ENCODE data around the gene CLIC6. TPM values are rescaled to one million over a fixed set of nuclear protein-coding genes. Genes with fewer than 3 reads are reported as not detected.

The CLIC6 gene
- total RNA-seq, 2 donors from 2014 or later, result 5.1 to 7.0 TPM

DNA sequence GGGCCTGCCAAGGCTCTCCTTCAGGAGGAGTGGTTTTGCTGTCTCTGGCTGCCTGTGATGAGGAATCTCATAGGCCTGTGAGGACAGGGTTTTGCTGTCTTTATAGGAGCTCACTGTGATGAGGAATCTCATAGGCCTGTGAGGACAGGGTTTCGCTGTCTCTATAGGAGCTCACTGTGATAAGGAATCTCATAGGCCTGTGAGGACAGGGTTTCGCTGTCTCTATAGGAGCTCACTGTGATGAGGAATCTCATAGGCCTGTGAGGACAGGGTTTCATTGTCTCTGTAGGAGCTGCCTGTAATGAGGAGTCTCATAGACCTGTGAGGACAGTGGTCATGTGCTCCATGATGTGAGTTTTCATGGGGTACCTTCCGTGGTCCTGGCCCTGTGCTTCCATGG, 29.0 kb downstream of the CLIC6 start:
- no peaks in the 10 kb centered on the region for H3K4me1 ChIP-seq

GRCh38 chr21:34698270-34699015, 29.6 kb downstream of the CLIC6 start:
- H3K36me3 ChIP-seq, result no peaks in the 10 kb centered on the region
- no peaks in the 10 kb centered on the region for H3K4me1 ChIP-seq
- no peak for TF ChIP-seq CTCF (IDR thresholded peaks at IDR 0.05)
- H3K27ac ChIP-seq, result no peak overlapping the region
- no peak for DNase-seq (ENCODE audit: low spot score)
- H3K27me3 ChIP-seq, result no peaks in the 10 kb centered on the region
- no peak overlapping the region for H3K4me3 ChIP-seq
- peaks cover 0 to 5% of the 10 kb centered on the region in 2 donors for H3K9me3 ChIP-seq

More for the DNA sequence above, 29.0 kb downstream of the CLIC6 start:
- no peak overlapping the region for H3K27ac ChIP-seq
- no peak overlapping the region for H3K4me3 ChIP-seq
- H3K36me3 ChIP-seq, result no peaks in the 10 kb centered on the region
- no peak for TF ChIP-seq CTCF (IDR thresholded peaks at IDR 0.05)
- no peaks in the 10 kb centered on the region for H3K27me3 ChIP-seq
- peaks cover 0 to 5% of the 10 kb centered on the region in 2 donors for H3K9me3 ChIP-seq
- no peak for DNase-seq (ENCODE audit: low spot score)

DNA sequence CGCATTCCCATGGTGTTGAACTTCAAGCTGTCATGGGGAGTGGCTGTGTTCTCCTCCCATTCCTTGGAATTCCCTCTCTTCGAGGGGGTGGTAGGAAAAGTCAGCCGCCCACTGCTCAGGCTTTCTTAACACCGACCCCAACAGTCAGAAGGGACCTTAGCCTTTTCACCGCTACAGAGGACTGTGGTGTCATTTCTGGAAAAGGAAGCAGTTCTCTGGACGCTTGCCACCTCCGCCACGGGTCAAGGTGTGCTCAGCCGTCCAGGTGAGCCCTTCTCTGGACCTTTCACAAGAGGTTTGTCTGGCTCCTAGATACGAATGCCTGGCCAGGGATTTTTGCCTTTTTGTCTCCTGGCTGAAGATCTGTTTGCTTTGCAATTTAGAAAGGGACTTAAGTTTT, 31.8 kb downstream of the CLIC6 start:
- Histone ChIP-seq H3K9me3 (no peaks in the 10 kb centered on the region), H3K27me3 (no peaks in the 10 kb centered on the region)

DNA sequence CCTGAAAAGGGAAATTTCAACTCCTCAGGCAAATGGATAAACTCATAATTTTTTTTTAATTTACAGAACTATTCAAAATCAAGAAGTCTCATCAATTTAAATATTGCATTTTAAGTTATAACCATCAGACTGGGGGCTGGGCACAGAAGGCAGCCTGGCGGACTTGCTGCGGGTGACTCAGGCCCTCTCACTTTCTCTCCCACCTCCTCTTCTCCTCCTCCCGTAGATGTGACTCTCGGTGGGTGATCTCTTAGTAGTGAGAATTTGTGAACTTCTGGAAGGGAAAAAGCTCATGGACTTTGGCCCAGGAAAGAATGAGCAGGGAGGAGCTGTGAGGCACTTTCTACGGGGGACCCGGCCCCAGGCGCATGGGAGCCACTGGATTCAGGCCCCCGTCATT, 32.9 kb downstream of the CLIC6 start:
- TF ChIP-seq CTCF (IDR thresholded peaks at IDR 0.05), result no peak

More for the DNA sequence above, 31.8 kb downstream of the CLIC6 start:
- TF ChIP-seq CTCF (IDR thresholded peaks at IDR 0.05), result no peak
- no peaks in the 10 kb centered on the region for H3K36me3 ChIP-seq
- H3K4me3 ChIP-seq, result no peak overlapping the region
- no peak for DNase-seq (ENCODE audit: low spot score)
- no peak overlapping the region for H3K27ac ChIP-seq
- no peaks in the 10 kb centered on the region for H3K4me1 ChIP-seq

DNA sequence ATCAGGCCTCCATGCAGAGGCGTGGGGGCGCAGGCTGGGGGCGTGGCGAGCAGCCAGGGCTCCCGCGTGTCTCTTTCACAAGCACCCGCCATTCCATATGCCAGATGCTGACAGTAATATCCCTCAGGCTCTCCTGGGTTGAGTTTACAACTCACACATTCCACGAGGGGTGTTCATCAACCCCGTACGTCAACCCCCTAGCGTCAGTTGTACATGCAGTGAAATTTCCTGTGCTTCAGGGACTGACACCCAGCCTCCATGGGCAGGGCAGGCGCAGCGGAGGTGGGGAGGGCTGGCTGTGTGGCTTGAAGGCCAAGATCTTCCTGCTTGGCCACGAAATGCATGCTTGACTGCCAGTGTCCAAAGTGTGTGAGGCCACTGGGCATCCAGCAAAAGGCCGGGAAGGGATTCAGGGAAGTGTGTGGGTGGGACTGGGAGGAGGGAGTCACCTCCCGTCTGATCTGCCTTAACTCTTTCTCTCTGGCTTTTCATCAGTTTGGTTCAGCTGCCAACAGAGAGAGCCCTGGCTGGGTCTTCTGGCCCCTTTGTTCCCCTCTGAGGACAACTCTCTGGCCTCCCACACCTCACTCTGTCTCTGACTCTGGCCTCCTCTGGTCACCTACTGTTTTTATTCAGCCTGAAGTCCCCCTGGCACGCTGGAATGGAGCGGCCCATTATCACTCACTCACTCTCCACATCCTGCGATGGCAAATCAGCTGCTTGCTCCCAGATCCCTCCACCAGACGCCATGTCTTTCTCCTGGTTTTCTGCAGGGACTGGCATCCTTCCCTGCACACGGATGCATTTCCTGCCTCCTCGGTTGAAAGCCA, 33.8 kb downstream of the CLIC6 start:
- no peaks in the 10 kb centered on the region for H3K4me1 ChIP-seq
- H3K9me3 ChIP-seq, result no peaks in the 10 kb centered on the region
- H3K27ac ChIP-seq, result peak overlapping the region in 1 of 2 donors; percentile 38
- no peaks in the 10 kb centered on the region for H3K27me3 ChIP-seq
- H3K36me3 ChIP-seq, result no peaks in the 10 kb centered on the region
- TF ChIP-seq CTCF (IDR thresholded peaks at IDR 0.05), result no peak
- peak; percentile 87 for DNase-seq (ENCODE audit: low spot score)
- no peak overlapping the region for H3K4me3 ChIP-seq

More for the DNA sequence above, 32.9 kb downstream of the CLIC6 start:
- no peak for DNase-seq (ENCODE audit: low spot score)
- H3K4me3 ChIP-seq, result no peak overlapping the region
- H3K9me3 ChIP-seq, result no peaks in the 10 kb centered on the region
- H3K27ac ChIP-seq, result peak overlapping the region in 1 of 2 donors; percentile 38
- no peaks in the 10 kb centered on the region for H3K4me1 ChIP-seq
- H3K27me3 ChIP-seq, result no peaks in the 10 kb centered on the region
- no peaks in the 10 kb centered on the region for H3K36me3 ChIP-seq
